IMR-90 (cell line): Measurements from ENCODE around the gene COX6B1.

ENCODE experiments used
- BHLHE40 ChIP-seq: fragments of 150-350 bp; IDR thresholded peaks from 2 replicates; pipeline ENCODE4 v1.6.1; 2016; ENCODE audit warnings: mild to moderate bottlenecking, low read depth, low read length
- CEBPB ChIP-seq: IDR thresholded peaks from 2 replicates; pipeline ENCODE4 v1.6.1; 2012; ENCODE audit warnings: low read depth, low read length, improper control_type of control experiment
- CHD1 ChIP-seq: IDR thresholded peaks from 2 replicates; pipeline ENCODE4 v1.6.1; 2012; ENCODE audit warnings: low read depth, low read length, improper control_type of control experiment
- FOS ChIP-seq: fragments of 150-350 bp; IDR thresholded peaks from 2 replicates; pipeline ENCODE4 v1.6.1; 2016; ENCODE audit warnings: low read depth, low read length
- NFE2L2 ChIP-seq: fragments of 150-350 bp; IDR thresholded peaks from 2 replicates; pipeline ENCODE4 v1.6.1; 2016; ENCODE audit warnings: low read depth, mild to moderate bottlenecking, low read length
- POLR2A ChIP-seq: IDR thresholded peaks from 2 replicates; pipeline ENCODE4 v1.6.1; 2012; ENCODE audit warnings: mild to moderate bottlenecking, low read depth, low read length
- RAD21 ChIP-seq: IDR thresholded peaks from 2 replicates; pipeline ENCODE4 v1.6.1; 2012; ENCODE audit warnings: low read length, improper control_type of control experiment
- RCOR1 ChIP-seq: IDR thresholded peaks from 2 replicates; pipeline ENCODE4 v1.6.1; 2012; ENCODE audit warnings: mild to moderate bottlenecking, low read length, improper control_type of control experiment; ENCODE audit not compliant: insufficient replicate concordance
- RFX5 ChIP-seq: IDR thresholded peaks from 2 replicates; pipeline ENCODE4 v1.8.0; 2012; ENCODE audit warnings: low read depth, mild to moderate bottlenecking, low read length, moderate library complexity
- SMC3 ChIP-seq: fragments of 150-350 bp; IDR thresholded peaks from 2 replicates; pipeline ENCODE4 v1.6.1; 2016; ENCODE audit warnings: low read depth, mild to moderate bottlenecking, antibody characterized with exemption, low read length, moderate library complexity
- TF ChIP-seq, protein P1 (sequence below): conservative IDR thresholded peaks from 2 replicates; pipeline ENCODE4 v1.5.1; 2012; ENCODE audit warnings: mild to moderate bottlenecking, low read depth, low read length, improper control_type of control experiment
- TF ChIP-seq, protein P2 (sequence below): fragments of 150-350 bp; IDR thresholded peaks from 2 replicates; pipeline ENCODE4 v1.6.1; 2016; ENCODE audit warnings: low read depth, mild to moderate bottlenecking, low read length, moderate library complexity, borderline replicate concordance

- TF ChIP-seq POLR2A: no peak
- TF ChIP-seq SMC3: no peak
- TF ChIP-seq, protein P1, sequence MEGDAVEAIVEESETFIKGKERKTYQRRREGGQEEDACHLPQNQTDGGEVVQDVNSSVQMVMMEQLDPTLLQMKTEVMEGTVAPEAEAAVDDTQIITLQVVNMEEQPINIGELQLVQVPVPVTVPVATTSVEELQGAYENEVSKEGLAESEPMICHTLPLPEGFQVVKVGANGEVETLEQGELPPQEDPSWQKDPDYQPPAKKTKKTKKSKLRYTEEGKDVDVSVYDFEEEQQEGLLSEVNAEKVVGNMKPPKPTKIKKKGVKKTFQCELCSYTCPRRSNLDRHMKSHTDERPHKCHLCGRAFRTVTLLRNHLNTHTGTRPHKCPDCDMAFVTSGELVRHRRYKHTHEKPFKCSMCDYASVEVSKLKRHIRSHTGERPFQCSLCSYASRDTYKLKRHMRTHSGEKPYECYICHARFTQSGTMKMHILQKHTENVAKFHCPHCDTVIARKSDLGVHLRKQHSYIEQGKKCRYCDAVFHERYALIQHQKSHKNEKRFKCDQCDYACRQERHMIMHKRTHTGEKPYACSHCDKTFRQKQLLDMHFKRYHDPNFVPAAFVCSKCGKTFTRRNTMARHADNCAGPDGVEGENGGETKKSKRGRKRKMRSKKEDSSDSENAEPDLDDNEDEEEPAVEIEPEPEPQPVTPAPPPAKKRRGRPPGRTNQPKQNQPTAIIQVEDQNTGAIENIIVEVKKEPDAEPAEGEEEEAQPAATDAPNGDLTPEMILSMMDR: no peak
- no peak for TF ChIP-seq CEBPB
- no peak for TF ChIP-seq NFE2L2
- no peak for TF ChIP-seq RCOR1
- TF ChIP-seq RFX5: no peak
- no peak for TF ChIP-seq BHLHE40
- TF ChIP-seq RAD21: no peak
- no peak for TF ChIP-seq CHD1
- TF ChIP-seq, protein P2, sequence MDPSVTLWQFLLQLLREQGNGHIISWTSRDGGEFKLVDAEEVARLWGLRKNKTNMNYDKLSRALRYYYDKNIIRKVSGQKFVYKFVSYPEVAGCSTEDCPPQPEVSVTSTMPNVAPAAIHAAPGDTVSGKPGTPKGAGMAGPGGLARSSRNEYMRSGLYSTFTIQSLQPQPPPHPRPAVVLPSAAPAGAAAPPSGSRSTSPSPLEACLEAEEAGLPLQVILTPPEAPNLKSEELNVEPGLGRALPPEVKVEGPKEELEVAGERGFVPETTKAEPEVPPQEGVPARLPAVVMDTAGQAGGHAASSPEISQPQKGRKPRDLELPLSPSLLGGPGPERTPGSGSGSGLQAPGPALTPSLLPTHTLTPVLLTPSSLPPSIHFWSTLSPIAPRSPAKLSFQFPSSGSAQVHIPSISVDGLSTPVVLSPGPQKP: no peak
- no peak for TF ChIP-seq FOS
Measured at GRCh38 chr19:35696835-35697234, 48.7 kb downstream of the COX6B1 start.
